DMS53 (cell line): ENCODE data around the gene CACTIN.
A peak's percentile ranks its signal among the peaks of the same experiment; 100 is the strongest.
"Not testable (repeated sequence)": the region's sequence is repeated elsewhere in the genome, so short reads cannot be mapped to it uniquely, and the experiment has no call there.

Source experiments
- DNase-seq: peaks from one replicate; lab custom pipeline; 2025; lab: John Stamatoyannopoulos, UW

Gene CACTIN

GRCh38 chr19:3663838-3664237 lies 37.2 kb upstream of the CACTIN start:
- no peak for DNase-seq

DNA sequence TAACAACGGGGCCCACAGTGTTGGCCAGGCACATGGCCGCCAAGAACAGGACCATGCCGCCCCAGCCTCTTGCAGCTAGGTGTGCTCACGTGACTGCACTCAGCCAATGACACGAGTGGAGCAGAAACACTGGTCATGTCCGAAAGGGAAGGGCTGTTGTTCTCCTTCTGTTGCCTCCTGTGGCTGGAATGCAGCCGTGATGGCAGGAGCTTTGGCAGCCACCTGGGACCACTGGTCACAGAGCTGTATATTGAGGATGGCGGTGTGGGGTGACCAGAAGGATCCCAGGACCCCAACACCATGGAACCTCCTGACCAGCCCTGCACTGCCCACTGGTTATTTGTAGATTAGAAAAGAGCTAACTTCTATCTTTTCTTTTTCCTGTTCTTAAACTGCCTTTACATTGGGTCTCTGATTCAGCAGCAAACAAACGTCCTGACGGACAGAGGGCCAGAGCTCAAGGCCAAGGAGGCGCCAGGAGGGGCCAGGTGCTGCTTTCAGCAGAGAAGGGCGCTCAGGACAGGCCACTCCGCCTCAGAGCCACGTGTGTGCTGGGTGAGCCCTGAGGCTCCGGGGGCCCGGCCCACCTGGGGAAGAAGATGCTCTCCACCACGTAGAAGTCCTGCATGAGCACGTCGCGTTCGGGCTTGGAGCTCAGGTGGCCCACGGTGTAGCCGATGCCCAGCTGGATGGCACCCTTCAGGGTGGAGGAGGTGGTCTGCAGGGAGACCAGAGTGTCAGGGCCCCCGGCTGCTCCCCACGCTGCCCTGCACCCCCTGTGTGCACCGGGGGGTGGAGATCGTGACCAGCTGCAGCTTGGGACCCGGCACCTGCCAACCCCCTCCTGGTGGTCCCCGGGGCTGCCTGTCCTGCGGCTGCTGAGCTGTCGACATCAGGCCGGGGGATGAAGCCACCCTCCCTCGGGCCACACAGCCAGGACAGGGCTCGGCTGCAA lies 35.0 kb upstream of the CACTIN start:
- no peak for DNase-seq

- DNase-seq = no peak
Observed at GRCh38 chr19:3660493-3661219, 34.1 kb upstream of the CACTIN start.

- DNase-seq = no peak
Observed at GRCh38 chr19:3659746-3660112, 33.1 kb upstream of the CACTIN start.

GRCh38 chr19:3658870-3659745 lies 32.5 kb upstream of the CACTIN start:
- no peak for DNase-seq

GRCh38 chr19:3658004-3658869 lies 31.6 kb upstream of the CACTIN start:
- DNase-seq = no peak

DNA sequence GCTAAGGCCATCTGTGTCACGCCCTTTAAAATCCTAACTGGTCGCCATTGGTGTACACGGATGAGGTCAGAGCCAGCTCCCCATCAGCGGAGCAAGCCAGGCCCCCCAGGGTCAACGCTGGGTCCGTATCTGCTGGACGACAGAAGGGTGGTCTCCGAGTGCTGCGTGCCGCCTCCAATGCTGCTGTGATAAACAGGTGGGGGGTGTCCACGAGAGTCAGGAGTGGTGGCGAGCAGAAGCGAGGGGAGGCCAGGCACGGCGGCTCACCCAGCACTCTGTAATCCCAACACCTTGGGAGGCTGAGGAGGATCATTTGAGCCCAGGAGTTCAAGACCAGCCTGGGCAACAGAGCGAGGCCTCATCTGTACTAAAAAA lies 30.8 kb upstream of the CACTIN start:
- DNase-seq = no peak

DNA sequence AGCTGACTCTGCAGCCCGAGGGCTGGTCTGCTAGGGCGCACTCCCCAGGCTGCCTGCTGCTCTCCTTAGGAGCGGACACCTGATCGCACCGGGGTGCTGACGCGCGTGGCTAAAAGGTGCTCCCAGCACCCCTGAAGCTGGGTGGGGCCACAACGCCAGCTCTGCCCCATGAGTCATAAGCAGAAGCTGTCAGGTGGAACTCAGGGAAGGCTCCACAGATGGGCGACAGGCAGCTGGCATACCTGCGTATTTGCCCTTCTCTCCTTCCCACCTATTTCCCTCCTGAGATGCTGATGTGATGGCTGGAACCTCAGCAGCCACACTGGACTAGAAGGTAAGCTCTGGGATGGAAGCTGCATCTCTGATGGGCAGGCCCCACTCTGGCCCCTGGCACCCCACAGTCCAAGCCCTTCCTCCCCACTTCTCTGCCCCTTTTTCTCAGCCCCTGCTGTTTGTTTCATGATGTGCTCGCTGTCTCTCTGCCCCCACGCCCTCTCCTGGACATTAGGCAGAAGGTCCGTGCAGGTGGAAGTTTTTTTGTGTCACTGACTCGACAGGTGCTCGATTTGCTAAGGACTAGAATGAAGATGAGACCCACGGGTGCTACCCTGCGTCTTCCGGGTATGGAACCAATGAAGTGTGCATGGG lies 30.3 kb upstream of the CACTIN start:
- no peak for DNase-seq

DNA sequence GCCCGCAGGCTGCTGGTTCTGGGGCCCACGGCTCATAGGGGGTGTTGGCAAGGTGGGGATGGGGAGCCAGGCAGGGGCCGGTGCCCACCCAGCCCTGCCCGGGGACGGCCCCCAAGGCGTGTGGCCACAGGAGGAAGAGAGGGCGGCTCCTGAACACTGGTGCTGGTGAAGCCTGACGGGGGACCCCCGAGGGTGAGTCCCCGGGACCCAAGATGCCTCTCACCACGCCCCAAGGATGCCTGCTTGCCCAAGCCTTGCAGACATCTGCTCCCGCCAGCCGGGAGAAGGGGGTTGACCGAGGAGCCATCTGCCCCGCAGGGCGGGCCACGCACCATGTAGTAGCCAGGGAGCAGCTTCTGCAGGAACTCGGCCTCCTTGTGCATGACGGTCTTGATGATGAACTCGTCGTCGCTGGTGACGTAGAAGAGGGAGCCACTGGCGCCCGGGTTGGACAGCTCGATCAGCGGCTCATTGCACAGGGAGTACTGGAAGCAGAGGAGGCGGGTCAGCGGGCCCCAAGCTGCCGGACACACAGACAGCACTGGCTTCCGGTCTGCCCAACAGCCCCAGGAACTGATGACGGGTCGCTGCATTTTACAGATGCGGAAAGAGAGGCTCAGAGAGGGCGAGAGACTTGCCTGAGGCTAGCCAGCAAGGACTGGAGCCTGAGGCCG lies 29.6 kb upstream of the CACTIN start:
- DNase-seq = no peak

GRCh38 chr19:3655402-3656072 lies 28.9 kb upstream of the CACTIN start:
- no peak for DNase-seq

- DNase-seq = peak; percentile 13
Observed at GRCh38 chr19:3653865-3654513, 27.4 kb upstream of the CACTIN start.

DNA sequence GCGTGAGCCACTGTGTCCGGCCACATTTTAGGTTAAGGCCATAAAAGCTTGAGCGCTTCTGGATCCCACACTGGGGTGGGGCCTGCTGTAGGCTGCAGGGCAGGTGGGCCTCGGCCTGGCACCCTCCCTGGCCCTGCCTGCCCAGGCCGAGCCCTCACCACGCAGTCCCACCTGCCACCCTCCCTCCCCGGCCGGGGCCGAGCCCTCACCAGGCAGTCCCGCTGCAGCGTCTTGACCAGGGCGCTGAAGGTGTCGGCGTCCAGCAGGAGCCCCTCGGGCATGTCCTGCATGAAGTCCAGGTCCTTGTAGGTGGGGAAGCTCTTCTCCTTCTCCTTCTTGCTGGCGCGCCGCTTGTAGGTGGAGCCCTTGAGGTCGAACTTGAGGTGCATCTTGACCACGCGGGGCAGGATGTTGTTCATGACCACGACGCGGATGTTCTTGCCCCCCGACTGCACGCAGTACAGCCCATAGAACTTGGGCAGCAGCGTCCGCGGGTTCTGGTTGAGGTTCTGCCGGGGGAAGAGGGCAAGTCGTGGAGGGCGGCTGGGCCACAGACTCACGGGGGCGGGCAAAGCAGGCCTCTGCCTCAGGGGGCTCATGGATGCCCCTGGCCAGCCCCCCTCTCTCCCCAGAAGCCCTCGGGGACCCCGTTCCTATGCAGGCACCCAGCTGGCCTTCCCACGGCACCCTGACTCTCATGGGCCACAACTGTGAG lies 26.6 kb upstream of the CACTIN start:
- no peak for DNase-seq

- DNase-seq = no peak
Observed at GRCh38 chr19:3652422-3652821, 25.8 kb upstream of the CACTIN start.

DNA sequence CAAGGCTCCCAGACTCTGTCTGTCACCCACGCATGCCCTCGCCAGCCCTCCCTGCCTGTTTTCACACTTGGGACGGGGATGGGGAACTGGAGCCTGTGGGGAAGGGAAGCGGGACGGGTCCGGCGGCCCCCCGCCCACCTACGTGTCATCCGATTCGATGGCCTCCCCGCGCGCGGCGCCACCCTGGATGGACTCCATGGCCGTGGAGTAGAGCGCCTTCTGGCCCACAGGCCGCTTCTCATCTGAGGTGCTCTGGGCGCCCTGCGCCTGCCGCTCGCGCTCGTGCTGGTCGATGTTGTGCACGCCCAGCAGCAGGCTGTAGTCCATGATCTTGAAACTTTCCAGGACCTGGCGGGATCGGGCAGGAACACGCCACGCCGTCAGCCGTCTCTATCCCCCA lies 25.1 kb upstream of the CACTIN start:
- no peak for DNase-seq

- no peak for DNase-seq
Observed at GRCh38 chr19:3649888-3650287, 23.3 kb upstream of the CACTIN start.

DNA sequence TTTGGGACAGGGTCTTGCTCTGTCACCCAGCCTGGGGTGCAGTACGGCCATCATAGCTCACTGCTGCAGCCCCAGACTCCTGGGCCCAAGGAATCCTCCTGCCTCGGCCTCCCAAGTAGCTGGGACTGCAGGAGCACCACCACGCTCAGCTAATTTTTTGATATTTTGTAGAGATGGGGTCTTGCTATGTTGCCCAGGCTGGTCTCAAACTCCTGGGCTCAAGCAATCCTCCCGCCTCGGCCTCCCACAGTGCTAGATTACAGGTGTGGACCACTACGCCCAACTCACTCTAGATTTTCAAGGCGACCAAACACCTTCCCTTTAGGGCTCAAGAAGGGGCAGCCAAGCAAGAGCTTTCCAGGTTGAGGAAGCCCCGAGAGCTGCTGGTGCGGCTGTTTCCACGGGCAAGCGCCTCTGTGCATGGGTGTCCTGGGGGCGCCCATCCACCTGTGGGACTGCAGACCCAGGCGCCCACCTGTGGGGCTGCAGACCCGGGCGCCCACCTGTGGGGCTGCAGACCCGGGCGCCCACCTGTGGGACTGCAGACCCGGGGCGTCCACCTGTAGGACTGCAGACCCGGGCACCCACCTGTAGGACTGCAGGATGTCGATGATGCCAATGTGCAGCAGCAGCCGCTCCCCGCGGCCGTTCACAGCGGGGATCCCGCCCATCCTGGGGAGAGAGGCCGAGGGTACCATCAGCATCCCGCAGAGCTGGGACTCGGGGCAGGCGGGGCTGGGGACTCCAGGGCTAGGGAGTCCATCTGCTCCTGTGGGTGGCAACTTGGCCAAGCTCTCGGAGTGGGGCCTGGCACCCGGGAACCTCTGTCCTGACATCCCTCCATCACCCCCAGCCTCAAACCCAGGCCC lies 21.7 kb upstream of the CACTIN start:
- no peak for DNase-seq

DNA sequence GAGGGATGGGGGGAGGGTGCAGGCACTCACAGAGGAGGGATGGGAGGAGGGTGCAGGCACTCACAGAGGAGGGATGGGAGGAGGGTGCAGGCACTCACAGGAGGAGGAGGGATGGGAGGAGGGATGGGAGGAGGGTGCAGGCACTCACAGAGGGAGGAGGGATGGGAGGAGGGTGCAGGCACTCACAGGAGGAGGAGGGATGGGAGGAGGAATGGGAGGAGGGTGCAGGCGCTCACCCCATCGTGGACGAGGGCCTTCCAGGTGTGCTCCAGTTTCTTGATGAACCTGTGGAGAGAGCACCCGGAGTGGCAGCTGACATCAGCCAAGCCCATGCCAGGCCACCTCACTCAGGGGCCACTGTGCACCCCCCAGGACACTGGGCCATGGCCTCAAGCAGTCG lies 20.5 kb upstream of the CACTIN start:
- not testable (repeated sequence) for DNase-seq
